GM12872 (cell line): ENCODE measurements around the gene CDC6.

Source experiments
- TF ChIP-seq, protein P1 (sequence below): IDR thresholded peaks from 3 replicates; pipeline ENCODE4 v1.5.1; 2011; ENCODE audit warnings: low read depth, mild to moderate bottlenecking, low read length, moderate library complexity; ENCODE audit not compliant: insufficient read depth

The CDC6 gene

DNA sequence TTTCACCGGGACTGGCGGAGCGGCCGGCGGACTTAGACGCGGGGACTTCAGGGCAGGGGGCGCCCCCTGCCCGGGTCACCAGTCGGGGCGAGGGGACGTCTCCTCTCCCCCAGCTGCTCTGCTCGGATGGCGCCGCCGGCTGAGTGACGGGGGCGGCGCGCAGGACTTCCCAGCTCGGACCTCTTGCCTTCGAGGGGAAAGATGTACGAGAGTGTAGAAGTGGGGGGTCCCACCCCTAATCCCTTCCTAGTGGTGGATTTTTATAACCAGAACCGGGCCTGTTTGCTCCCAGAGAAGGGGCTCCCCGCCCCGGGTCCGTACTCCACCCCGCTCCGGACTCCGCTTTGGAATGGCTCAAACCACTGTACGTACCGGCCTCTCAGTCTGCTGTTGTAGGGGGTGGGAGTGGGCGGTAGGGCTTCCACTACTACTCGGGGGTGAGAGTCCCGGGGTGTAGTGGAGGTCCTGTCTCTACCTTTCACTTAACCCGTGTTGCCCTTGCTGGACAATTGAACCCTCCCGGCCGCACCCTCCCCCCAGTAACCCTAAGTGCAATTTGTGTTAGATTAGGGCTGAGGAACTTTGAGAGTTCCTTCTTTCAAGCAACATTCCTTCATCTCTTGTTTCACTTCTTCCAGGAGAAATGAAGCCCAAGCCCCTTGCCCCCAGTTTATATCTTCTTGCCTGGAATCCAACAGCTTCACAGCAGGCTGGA lies 55.0 kb downstream of the CDC6 start:
- TF ChIP-seq, protein P1, sequence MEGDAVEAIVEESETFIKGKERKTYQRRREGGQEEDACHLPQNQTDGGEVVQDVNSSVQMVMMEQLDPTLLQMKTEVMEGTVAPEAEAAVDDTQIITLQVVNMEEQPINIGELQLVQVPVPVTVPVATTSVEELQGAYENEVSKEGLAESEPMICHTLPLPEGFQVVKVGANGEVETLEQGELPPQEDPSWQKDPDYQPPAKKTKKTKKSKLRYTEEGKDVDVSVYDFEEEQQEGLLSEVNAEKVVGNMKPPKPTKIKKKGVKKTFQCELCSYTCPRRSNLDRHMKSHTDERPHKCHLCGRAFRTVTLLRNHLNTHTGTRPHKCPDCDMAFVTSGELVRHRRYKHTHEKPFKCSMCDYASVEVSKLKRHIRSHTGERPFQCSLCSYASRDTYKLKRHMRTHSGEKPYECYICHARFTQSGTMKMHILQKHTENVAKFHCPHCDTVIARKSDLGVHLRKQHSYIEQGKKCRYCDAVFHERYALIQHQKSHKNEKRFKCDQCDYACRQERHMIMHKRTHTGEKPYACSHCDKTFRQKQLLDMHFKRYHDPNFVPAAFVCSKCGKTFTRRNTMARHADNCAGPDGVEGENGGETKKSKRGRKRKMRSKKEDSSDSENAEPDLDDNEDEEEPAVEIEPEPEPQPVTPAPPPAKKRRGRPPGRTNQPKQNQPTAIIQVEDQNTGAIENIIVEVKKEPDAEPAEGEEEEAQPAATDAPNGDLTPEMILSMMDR = no peak

DNA sequence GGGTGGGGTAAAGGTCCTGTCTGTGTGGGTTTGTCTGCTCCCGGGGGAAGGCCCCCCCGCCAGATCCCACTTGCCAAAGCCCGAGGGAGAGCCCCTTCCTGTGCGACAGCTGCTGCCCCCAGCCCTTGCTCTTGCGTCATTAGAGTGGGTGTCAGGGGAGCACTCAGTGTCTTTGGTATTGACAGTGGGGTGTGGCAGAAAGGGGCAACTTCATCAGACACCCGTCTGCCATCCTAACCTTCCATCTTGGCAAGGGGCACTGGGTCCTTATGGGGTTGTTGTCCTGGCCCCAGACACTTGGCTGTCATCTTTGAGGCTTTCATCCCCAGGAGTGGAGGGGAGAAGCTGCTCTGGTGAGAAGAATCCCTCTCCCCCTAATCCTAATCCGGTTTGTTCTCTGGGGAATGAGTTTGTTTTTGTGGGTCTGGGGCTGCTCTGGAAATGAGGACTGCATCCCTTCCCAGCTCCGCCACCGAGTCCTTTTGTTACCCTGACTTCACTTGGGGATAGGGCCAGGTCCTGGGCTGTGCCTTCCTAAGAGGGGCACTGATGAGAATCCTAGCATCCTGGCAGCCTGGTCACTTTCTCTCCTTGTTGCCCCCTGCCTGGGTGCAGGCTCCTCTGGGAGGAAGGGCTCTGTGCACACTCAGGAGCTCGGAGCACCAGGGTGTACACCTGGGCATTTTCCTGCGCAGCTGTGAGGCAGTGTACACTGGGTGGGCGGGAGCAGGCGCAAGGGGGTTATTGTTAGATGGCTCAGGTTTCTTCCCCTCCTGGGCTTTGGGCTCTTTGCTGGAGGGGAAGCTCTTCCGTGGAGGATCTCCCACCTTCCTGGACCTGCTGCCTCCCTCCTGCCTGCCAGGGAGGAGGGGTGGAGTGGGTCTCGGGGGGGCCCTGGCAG lies 55.8 kb downstream of the CDC6 start:
- TF ChIP-seq, protein P1 = no peak

DNA sequence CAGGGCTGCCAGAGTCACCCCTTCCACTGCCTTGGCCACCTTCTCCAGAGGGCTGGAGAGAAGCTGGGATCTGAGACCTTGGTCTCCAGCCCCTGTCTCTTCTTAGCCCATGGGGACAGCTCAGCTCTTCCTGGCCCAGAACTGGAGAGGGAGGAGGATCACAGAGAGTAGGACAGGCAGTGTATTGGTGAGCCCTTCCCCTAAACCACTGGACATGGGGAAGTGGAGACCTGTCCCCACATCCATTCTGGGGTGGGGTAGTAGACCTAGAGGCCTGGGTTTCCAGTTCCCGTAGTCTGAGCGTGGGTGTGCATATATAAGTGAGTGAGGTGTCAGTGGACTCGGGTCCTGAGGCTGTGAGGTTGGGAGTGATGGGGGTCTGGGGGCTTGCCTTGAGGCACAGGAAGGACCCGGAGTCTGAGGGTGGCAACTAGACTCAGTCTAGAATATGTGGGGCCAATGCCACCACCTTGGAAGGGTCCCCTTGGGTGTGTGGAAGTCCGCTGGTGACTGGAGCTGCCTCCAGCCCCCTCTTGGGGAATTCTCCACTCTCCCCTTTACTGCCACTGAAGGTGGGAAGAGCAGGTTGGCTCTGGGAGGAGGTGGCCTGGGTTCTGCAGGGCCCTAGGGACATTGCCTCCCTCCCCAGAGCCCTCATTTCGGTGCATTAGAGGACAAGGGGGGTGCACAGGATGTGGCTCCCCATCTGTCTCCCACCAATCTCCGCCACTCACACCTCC lies 56.9 kb downstream of the CDC6 start:
- TF ChIP-seq, protein P1 = no peak

DNA sequence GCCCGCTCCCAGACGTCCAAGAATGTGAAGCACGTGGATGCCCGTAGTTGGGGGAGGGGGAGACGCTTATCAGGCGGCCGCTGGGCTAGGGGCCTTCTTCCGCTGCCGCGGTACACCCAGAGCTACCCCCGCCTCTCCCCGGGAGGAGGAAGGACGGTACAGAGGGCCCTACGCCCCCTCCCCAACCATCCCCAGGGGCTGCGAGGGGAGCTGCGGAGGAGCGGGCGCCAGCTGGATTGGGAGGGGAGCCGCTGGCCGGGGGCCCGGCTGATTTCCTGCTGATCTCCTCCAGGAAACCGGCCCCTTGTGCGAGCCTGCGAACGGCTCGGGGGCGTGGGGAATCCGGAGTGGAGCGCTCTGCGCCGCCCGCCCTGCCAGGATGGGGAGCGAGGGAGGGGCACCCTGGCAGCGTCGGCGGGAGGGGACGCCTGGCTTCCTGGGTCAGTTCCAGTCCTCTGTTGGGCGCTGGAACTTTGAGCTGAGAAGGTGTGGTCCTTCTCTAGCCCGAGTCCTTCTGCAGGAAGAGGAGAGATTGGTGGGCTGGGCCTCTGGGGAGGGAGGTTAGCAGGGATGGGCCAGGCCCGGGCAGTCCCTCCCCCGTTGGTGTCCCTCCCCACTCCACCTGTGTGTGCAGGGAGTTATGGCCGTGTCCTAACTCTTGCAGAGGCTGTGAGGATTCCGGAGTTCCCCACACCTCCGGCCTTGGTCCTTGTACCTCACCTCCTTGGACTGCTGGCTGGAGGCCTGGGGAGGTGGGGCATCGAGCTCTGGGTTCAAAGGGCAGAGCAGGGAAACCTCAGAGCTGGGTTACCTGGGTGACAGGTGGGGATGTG lies 57.7 kb downstream of the CDC6 start:
- TF ChIP-seq, protein P1 = no peak

DNA sequence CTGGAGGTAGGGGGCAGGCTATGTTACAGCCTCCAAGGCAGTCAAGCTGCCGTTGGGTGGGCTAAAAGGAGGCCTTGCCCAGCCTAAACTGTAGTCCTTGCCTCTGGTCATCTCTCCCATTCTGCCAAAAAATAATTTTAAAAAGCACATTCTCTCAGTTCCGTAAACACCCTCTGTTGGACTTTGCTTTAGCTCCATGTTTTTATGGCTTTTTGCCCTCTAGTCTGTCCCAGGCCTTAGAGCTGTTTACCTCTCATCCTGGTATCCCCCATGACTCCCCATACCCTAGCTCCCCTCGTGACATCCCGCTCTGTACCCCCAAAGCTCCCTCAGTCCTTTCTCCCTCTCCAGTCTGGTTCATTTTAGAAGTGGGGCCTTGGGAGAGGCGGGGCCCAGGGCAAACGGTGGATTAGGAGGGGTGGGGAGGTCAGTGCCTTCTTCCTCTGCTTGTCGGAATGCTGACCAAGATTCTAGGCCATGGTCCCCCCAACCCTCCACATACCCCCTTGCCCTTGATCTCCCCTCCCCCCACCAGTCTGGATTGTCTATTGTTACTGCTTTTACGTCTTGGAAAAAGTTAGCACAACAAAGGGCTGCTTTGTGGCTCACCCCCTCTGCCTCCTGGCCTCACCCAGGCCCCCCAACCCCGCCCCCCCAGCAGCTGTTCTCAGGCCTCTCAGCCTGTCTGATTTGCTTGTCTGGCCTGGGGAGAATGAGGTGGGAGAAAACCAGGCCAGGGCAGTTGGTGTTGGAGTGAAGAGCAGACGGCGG lies 58.5 kb downstream of the CDC6 start:
- TF ChIP-seq, protein P1 = no peak

DNA sequence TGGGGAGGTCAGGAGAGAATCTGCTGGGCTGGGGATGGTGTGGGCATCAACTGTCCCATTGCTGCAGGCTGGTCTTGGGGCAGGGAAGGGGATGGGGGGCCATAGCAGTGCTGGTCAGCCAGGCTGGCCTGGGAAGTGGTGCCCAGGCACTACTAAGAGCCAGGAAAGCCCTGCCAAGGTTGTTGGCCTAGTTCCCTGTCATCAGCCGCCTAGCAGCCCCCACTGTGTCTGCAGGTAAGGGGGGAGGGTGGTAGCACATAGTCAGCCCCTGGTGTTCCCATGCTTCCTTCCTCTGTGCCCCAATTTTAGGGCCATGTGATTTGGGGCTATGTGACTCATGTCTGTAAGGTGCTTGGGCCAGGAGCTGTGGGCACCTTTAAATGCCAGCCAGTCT lies 59.1 kb downstream of the CDC6 start:
- TF ChIP-seq, protein P1 = no peak
